GM12878 (cell line): Measurements from ENCODE around the gene CDON. TPM values are rescaled to one million over a fixed set of nuclear protein-coding genes. Genes with fewer than 3 reads are reported as not detected.

ENCODE experiments used
- ATAC-seq: fragments of 200-7000 bp; cut with Tn5 transposase; 3 replicates; pipeline ENCODE4 v1.9.1; 2020; ENCODE audit warnings: mild to moderate bottlenecking, moderate library complexity
- BruUV-seq: library from RNA; stranded (reverse); fragments of 400-500 nt; replicated peaks from 2 replicates; lab custom pipeline; 2021; lab: Mats Ljungman, UMichigan
- CTCF ChIA-PET: fragments of 300-600 bp; sonication (Branson Sonifier 250); formaldehyde crosslinking; extraction: SDS; loops from one replicate; lab custom pipeline; 2021; ENCODE audit warnings: inconsistent platforms; lab: Yijun Ruan, JAX
- POLR2A ChIA-PET: fragments of 350-600 bp; formaldehyde crosslinking; extraction: SDS; loops from one replicate; lab custom pipeline; 2021; ENCODE audit warnings: inconsistent platforms; lab: Charles Lee
- RAD21 ChIA-PET: fragments of 300-600 bp; sonication (Branson Sonifier 250); formaldehyde crosslinking; loops from one replicate; lab custom pipeline; 2023; ENCODE audit warnings: antibody characterized with exemption; ENCODE audit not compliant: unreplicated experiment; lab: Charles Lee
- SMC1A ChIA-PET: fragments of 300-600 bp; sonication (Branson Sonifier 250); formaldehyde crosslinking; loops from one replicate; lab custom pipeline; 2023; ENCODE audit not compliant: unreplicated experiment, uncharacterized antibody; lab: Charles Lee
- DNase-seq: peaks from one replicate; pipeline ENCODE4 v3.0.0-alpha.2; 2011; ENCODE audit warnings: low read depth, low spot score
- FAIRE-seq: peaks from 3 replicates; lab custom pipeline; 2011; peaks lifted over from hg19 to GRCh38; lab: Jason Lieb, UNC
- H2AFZ ChIP-seq: 2 replicates; pipeline ENCODE4 v1.6.0; 2011; ENCODE audit warnings: low read depth, low read length, control low read depth; ENCODE audit not compliant: control insufficient read depth
- H3K27ac ChIP-seq: 2 replicates; pipeline ENCODE4 v1.5.1; 2011; ENCODE audit warnings: control low read depth; ENCODE audit not compliant: control insufficient read depth, insufficient read depth
- H3K27me3 ChIP-seq, 2 experiments: replicated peaks in 1 of 2; 2 replicates each; pipeline versions ENCODE4 v1.6.0 to v1.6.1; 2011; ENCODE audit warnings: low read length in 1 of 2; ENCODE audit not compliant: control insufficient read depth in 2 of 2, insufficient read depth in 2 of 2
- H3K36me3 ChIP-seq, 2 experiments: 2 replicates each; pipeline ENCODE4 v1.5.1; 2011; ENCODE audit warnings: low read length in 1 of 2; ENCODE audit not compliant: control insufficient read depth in 2 of 2, insufficient read depth in 2 of 2
- H3K4me1 ChIP-seq: 2 replicates; pipeline ENCODE4 v1.6.1; 2011; ENCODE audit warnings: mild to moderate bottlenecking, low read length, moderate library complexity, mixed read lengths; ENCODE audit not compliant: control insufficient read depth, insufficient read depth
- H3K4me2 ChIP-seq: 2 replicates; pipeline ENCODE4 v1.6.0; 2011; ENCODE audit warnings: control low read depth; ENCODE audit not compliant: control insufficient read depth, insufficient read depth
- H3K4me3 ChIP-seq: fragments of 200-600 bp; sonication (generic); 2 replicates; pipeline ENCODE4 v1.5.1; 2016
- H3K79me2 ChIP-seq: 2 replicates; pipeline ENCODE4 v1.6.0; 2011; ENCODE audit warnings: low read length; ENCODE audit not compliant: control insufficient read depth, insufficient read depth
- H3K9ac ChIP-seq: 2 replicates; pipeline ENCODE4 v1.8.0; 2011; ENCODE audit warnings: low read length, control low read depth, mixed read lengths; ENCODE audit not compliant: control insufficient read depth, insufficient read depth
- H3K9me3 ChIP-seq: replicated peaks from 3 replicates; pipeline ENCODE4 v1.5.1; 2011; ENCODE audit warnings: mild to moderate bottlenecking, low read length; ENCODE audit not compliant: control insufficient read depth, insufficient read depth
- H4K20me1 ChIP-seq: 2 replicates; pipeline ENCODE4 v1.6.0; 2011; ENCODE audit not compliant: control insufficient read depth, insufficient read depth
- ATF2 ChIP-seq: IDR thresholded peaks from 2 replicates; pipeline ENCODE4 v1.6.1; 2012; ENCODE audit warnings: low read length, inconsistent platforms
- CBX3 ChIP-seq: fragments of 200-600 bp; sonication (generic); IDR thresholded peaks from 2 replicates; pipeline ENCODE4 v1.6.1; 2016; ENCODE audit warnings: low read depth, borderline replicate concordance
- EP300 ChIP-seq, 2 experiments: fragments of 150-350 bp in 1 of 2; IDR thresholded peaks; 2 replicates each; pipeline ENCODE4 v1.6.1; 2011 to 2012; ENCODE audit warnings: low read depth in 2 of 2, low read length in 2 of 2, borderline replicate concordance in 1 of 2, improper control_type of control experiment in 1 of 2, inconsistent platforms in 1 of 2; ENCODE audit not compliant: control insufficient read depth in 1 of 2
- HCFC1 ChIP-seq: fragments of 150-350 bp; IDR thresholded peaks from 2 replicates; pipeline ENCODE4 v1.6.1; 2014; ENCODE audit warnings: low read length
- HDAC2 ChIP-seq: fragments of 200-600 bp; sonication (generic); IDR thresholded peaks from 2 replicates; pipeline ENCODE4 v1.6.1; 2017
- MEF2B ChIP-seq: fragments of 450-650 bp; IDR thresholded peaks from 2 replicates; pipeline ENCODE4 v1.6.1; 2018; ENCODE audit warnings: mild to moderate bottlenecking, moderate library complexity; ENCODE audit not compliant: partially characterized antibody, poor library complexity, severe bottlenecking
- MYC ChIP-seq: IDR thresholded peaks from 2 replicates; pipeline ENCODE4 v1.6.1; 2011; ENCODE audit warnings: mild to moderate bottlenecking, low read length, moderate library complexity, inconsistent platforms; ENCODE audit not compliant: insufficient read depth, insufficient replicate concordance, insufficient read length, severe bottlenecking
- NR2C1 ChIP-seq: fragments of 450-650 bp; IDR thresholded peaks from 2 replicates; pipeline ENCODE4 v1.6.1; 2017; ENCODE audit warnings: antibody characterized with exemption, mild to moderate bottlenecking, moderate library complexity
- POU2F2 ChIP-seq: IDR thresholded peaks from 3 replicates; pipeline ENCODE4 v1.6.1; 2011; ENCODE audit warnings: low read depth, mild to moderate bottlenecking, low read length, borderline replicate concordance
- RAD51 ChIP-seq: fragments of 450-650 bp; IDR thresholded peaks from 2 replicates; pipeline ENCODE4 v1.6.1; 2016; ENCODE audit warnings: moderate library complexity, mild to moderate bottlenecking, inconsistent platforms
- RB1 ChIP-seq: fragments of 450-650 bp; formaldehyde crosslinking; IDR thresholded peaks from 2 replicates; pipeline ENCODE4 v1.6.1; 2017; ENCODE audit warnings: mild to moderate bottlenecking, borderline replicate concordance
- RFX5 ChIP-seq: IDR thresholded peaks from 2 replicates; pipeline ENCODE4 v1.6.1; 2011; ENCODE audit warnings: low read depth, low read length, improper control_type of control experiment
- SIN3A ChIP-seq: IDR thresholded peaks from 2 replicates; pipeline ENCODE4 v1.6.1; 2012; ENCODE audit warnings: low read depth, low read length, improper control_type of control experiment
- STAT1 ChIP-seq: fragments of 450-650 bp; conservative IDR thresholded peaks from 2 replicates; pipeline ENCODE4 v1.6.1; 2014; ENCODE audit warnings: antibody characterized with exemption, mild to moderate bottlenecking
- ZNF207 ChIP-seq: fragments of 450-650 bp; IDR thresholded peaks from 2 replicates; pipeline ENCODE4 v1.6.1; 2014; ENCODE audit warnings: antibody characterized with exemption, mild to moderate bottlenecking, borderline replicate concordance
- ZZZ3 ChIP-seq: IDR thresholded peaks from 2 replicates; pipeline ENCODE4 v1.6.1; 2011; ENCODE audit warnings: low read depth; ENCODE audit not compliant: control insufficient read depth, insufficient read length
- WGBS: methylation state at CpG from one replicate; pipeline ENCODE4 v1.1.6; 2016; ENCODE audit warnings: low lambda C conversion rate; ENCODE audit not compliant: insufficient replicate concordance, insufficient coverage; ENCODE audit errors: missing lambda C conversion rate; 5-methylcytosine and 5-hydroxymethylcytosine counted together
- in situ Hi-C: fragments of 300-500 bp; cut with MboI; formaldehyde crosslinking; loops from 9 replicates; pipeline ENCODE4 v1.14.3; 2018; ENCODE audit warnings: mixed read lengths
- intact Hi-C: fragments of 100-400 bp; cut with micrococcal nuclease; formaldehyde crosslinking; loops from one replicate; pipeline ENCODE4 v1.14.2; 2022; ENCODE audit not compliant: unreplicated experiment
- polyA plus RNA-seq, 11 experiments: library from polyadenylated mRNA; depleted of rRNA in 4 of 11; unstranded in 6 of 11; stranded (reverse) in 5 of 11; fragments of >200 nt; fragmentation: Nextera tagmentation in 4 of 11; fragmentation: Illumina TruSeq in 1 of 11; extraction: Ambion mirVana in 4 of 11; extraction: Trizol in 1 of 11; gene quantifications; 1 replicate in 1 of 11; 2 replicates in 10 of 11; pipeline versions ENCODE4 v1.2.1 to v1.2.3, GENCODE V29; 2011 to 2016; ENCODE audit warnings: inconsistent platforms in 2 of 11, missing spikeins in 2 of 11, low read depth in 1 of 11
- total RNA-seq, 4 experiments: library from RNA; depleted of rRNA in 3 of 4; stranded (reverse); fragments of >200 nt in 3 of 4; fragmentation: Illumina TruSeq in 1 of 4; extraction: Trizol in 1 of 4; gene quantifications; 2 replicates each; pipeline versions ENCODE4 v1.2.1 to v1.2.3, GENCODE V29; 2013 to 2021
- TF ChIP-seq, protein P1 (sequence below): fragments of 450-650 bp; IDR thresholded peaks from 2 replicates; pipeline ENCODE4 v1.6.1; 2017; ENCODE audit warnings: mild to moderate bottlenecking, low read depth, inconsistent platforms; ENCODE audit not compliant: poor library complexity, severe bottlenecking

Gene CDON
- total and polyA plus RNA-seq, 10 of the 15 experiments (the other 5 are each of a cell fraction or from before 2014, with no cell fraction given): 0.07 to 4.2 (median 0.36) TPM

DNA sequence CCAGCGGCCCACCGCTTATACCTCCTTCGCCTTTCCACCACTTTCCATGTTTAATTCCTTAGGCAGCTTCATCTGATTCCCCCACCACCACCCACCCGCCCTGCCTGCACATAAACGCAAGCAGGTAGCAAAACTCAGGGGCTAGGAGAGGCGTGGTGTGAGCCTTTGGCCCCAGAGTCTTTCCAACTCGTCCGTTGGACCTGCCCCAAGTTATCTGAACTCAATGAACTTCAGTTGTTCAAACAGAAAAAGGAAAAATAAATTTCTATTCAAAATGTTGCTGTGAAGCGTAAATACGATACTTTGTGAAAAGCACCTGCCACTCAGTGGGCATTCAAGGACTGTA, 814 bp upstream of the CDON start (continued):
- TF ChIP-seq RB1: no peak
- TF ChIP-seq HCFC1: no peak
- TF ChIP-seq, all 136 proteins: peak for 0

DNA sequence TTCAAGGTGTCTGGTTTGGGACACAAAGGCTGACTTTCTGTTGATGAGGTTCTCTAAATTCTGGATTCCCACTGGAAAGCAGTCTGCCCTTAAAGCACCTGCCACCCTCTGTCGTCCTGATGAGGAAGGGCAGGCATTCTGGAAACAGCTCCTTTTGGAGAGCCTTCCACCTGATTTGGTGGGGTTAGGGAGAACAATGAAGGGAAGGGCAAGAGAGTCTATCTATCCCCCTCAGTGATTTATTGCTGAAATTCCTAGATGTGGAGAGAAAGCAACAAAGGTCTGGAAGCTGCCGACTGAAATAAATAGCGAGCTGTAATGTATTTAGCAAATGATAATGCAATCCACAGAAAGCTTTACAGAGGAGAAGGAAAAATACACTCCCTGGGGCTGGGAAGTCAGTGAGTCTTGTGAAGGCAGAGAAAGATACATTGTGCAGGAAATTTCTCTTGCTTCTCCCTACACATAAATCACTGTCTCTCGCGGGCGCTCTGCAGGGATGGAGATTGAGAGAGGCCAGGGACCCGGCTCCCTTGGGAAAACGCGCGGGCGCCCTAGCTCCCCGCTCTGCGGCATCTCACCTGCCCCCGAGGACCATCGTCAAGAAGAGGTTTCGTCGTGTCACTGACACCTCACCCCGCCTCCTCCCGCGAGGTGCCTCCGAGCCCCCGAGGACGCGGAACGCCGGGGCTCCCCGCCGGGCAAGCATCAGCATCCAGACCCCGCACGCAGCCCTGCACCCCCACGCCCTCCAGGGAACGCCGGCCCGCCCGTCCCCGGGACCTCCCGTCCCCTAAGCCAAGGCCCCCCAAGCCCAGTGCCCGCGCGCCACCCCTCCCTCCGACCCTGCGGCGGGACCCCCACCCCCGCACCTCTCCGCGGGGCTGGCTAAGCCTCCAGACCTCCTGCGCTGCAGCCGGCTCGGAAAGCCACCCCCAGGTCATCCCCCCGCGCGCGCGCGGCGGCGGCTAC, 673 bp downstream of the CDON start:
- no TSS peak for BruUV-seq
- Histone ChIP-seq H3K79me2 (no peaks in the 10 kb centered on the region; the same call in 1 of the 2 replicates), H3K27ac (no peak overlapping the region), H4K20me1 (no peaks in the 10 kb centered on the region), H3K4me1 (no peaks in the 10 kb centered on the region), H3K4me2 (peak overlapping the region; percentile 86), H2AFZ (peak overlapping the region; percentile 100), H3K9me3 (no peaks in the 10 kb centered on the region), H3K36me3 (no peaks in the 10 kb centered on the region), H3K9ac (no peak overlapping the region; the same call in 1 of the 2 replicates), H3K4me3 (peak overlapping the region; percentile 72), H3K27me3 (peaks cover 1 to 14% of the 10 kb centered on the region in 2 experiments)
- RAD21 ChIA-PET: interaction anchor here (0.8 to 1.9 kb wide), 4 partner anchors 22 to 127 kb away, joined by 3 to 11 read pairs (median 3); no protein-coding TSS in a partner anchor
- POLR2A ChIA-PET: interaction anchor here (0.7 kb wide), 1 partner anchor 131 kb away, joined by 3 read pairs; no protein-coding TSS in a partner anchor
- CTCF ChIA-PET: interaction anchor here (0.8 to 3.2 kb wide), 8 partner anchors 11 to 132 kb away, joined by 3 to 29 read pairs (median 4); partner anchors contain the start of gene VSIG10L2
- intact Hi-C loops: loop anchor here (2.0 to 5.0 kb wide), 2 partner anchors 127 to 140 kb away; no protein-coding TSS in a partner anchor
- ATAC-seq: peak; percentile 10
- WGBS: 2% methylated on average over 24 of the region's 57 CpGs
- in situ Hi-C loops: no loop called here
- SMC1A ChIA-PET: interaction anchor here (0.7 to 3.7 kb wide), 8 partner anchors 10 to 139 kb away, joined by 3 to 34 read pairs (median 4); no protein-coding TSS in a partner anchor
- no peak for FAIRE-seq
- no peak for DNase-seq
- TF ChIP-seq RAD51 (no peak), CBX3 (no peak), STAT1 (no peak), NR2C1 (no peak), MYC (no peak), ZNF207 (no peak), MEF2B (peak; percentile 65), ZZZ3 (no peak), SIN3A (no peak), EP300 (IDR thresholded peaks at IDR 0.05; ENCODE audit: borderline replicate concordance in 1 of 2, control insufficient read depth in 1 of 2, low read depth in 2 of 2, low read length in 2 of 2) (no peak), ATF2 (no peak), HDAC2 (no peak), POU2F2 (no peak), RFX5 (no peak)
- TF ChIP-seq, protein P1, sequence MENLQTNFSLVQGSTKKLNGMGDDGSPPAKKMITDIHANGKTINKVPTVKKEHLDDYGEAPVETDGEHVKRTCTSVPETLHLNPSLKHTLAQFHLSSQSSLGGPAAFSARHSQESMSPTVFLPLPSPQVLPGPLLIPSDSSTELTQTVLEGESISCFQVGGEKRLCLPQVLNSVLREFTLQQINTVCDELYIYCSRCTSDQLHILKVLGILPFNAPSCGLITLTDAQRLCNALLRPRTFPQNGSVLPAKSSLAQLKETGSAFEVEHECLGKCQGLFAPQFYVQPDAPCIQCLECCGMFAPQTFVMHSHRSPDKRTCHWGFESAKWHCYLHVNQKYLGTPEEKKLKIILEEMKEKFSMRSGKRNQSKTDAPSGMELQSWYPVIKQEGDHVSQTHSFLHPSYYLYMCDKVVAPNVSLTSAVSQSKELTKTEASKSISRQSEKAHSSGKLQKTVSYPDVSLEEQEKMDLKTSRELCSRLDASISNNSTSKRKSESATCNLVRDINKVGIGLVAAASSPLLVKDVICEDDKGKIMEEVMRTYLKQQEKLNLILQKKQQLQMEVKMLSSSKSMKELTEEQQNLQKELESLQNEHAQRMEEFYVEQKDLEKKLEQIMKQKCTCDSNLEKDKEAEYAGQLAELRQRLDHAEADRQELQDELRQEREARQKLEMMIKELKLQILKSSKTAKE: no peak
